Prostate gland (tissue), 2 donors: ENCODE results near the gene ICA1.

Source experiments
- POLR2A ChIP-seq: fragments of 450-650 bp; IDR thresholded peaks from one replicate; pipeline ENCODE4 v1.6.1; 2016; ENCODE audit warnings: antibody characterized with exemption, mild to moderate bottlenecking
- POLR2AphosphoS5 ChIP-seq: sonication (generic); formaldehyde crosslinking; IDR thresholded peaks from one replicate; pipeline ENCODE4 v1.6.1; 2017; ENCODE audit warnings: antibody characterized with exemption
- TF ChIP-seq, protein P1 (sequence below), 4 experiments: fragments of 200-600 bp in 2 of 4; fragments of 450-650 bp in 2 of 4; sonication (generic) in 2 of 4; IDR thresholded peaks; 1 replicate in 3 of 4; 2 replicates in 1 of 4; pipeline ENCODE4 v1.5.1; 2016 to 2019; ENCODE audit warnings: antibody characterized with exemption in 4 of 4, mild to moderate bottlenecking in 2 of 4, moderate library complexity in 2 of 4

DNA sequence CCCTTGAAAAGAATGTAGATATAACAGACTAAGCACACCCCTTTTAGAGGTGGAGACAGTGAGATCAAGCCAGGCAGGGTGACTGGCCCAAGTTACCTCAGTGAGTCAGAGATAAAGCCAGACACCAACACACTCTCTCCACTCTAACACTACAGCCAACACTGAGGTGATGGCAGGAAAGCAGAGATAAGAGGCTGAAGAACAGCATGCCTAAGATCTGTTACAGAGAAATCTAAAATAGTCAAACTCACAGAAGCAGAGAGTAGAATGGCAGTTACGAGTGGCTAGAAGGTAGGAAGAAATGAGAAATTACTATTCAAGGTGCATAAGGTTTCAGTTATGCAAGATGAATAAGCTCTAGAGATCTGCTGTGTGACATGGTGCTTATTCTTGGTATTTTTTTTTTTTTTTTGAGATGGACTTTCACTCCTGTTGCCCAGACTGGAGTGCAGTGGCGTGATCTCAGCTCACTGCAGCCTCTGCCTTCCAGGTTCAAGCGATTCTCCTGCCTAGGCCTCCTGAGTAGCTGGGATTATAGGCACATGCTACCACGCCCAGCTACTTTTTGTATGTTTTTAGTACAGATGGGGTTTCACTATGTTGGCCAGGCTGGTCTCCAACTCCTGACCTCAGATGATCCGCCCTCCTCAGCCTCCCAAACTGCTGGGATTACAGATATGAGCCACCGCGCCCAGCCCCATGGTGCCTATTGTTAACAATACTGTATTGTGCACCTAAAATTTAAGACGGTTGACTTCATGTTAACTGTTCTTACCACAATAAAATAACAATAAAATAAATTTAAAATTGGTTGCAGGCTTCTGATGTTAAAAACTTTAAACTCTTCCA lies 28.7 kb downstream of the ICA1 start:
- no peak for TF ChIP-seq POLR2A
- TF ChIP-seq, protein P1, sequence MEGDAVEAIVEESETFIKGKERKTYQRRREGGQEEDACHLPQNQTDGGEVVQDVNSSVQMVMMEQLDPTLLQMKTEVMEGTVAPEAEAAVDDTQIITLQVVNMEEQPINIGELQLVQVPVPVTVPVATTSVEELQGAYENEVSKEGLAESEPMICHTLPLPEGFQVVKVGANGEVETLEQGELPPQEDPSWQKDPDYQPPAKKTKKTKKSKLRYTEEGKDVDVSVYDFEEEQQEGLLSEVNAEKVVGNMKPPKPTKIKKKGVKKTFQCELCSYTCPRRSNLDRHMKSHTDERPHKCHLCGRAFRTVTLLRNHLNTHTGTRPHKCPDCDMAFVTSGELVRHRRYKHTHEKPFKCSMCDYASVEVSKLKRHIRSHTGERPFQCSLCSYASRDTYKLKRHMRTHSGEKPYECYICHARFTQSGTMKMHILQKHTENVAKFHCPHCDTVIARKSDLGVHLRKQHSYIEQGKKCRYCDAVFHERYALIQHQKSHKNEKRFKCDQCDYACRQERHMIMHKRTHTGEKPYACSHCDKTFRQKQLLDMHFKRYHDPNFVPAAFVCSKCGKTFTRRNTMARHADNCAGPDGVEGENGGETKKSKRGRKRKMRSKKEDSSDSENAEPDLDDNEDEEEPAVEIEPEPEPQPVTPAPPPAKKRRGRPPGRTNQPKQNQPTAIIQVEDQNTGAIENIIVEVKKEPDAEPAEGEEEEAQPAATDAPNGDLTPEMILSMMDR (IDR thresholded peaks at IDR 0.05), result no peak
- no peak for TF ChIP-seq POLR2AphosphoS5
